Lower leg skin (tissue), 3 donors: ENCODE results near the gene HAPLN1.

Experiments used
- CTCF ChIP-seq, 3 donors: fragments of 450-650 bp; IDR thresholded peaks; one replicate each; pipeline ENCODE4 v1.5.1; 2016; ENCODE audit warnings: antibody characterized with exemption in 3 of 3, mild to moderate bottlenecking in 3 of 3, moderate library complexity in 2 of 3
- POLR2A ChIP-seq, 2 donors: fragments of 450-650 bp; IDR thresholded peaks; one replicate each; pipeline ENCODE4 v1.6.1; 2016 to 2017; ENCODE audit warnings: antibody characterized with exemption in 2 of 2, mild to moderate bottlenecking in 1 of 2, moderate library complexity in 1 of 2

GRCh38 chr5:83672158-83672557 is 48.5 kb downstream of the HAPLN1 start:
- TF ChIP-seq CTCF (IDR thresholded peaks at IDR 0.05) (no peak), POLR2A (IDR thresholded peaks at IDR 0.05) (no peak)
